ENCODE data around the gene HOXA6. TPM values are rescaled to one million over a fixed set of nuclear protein-coding genes. Genes with fewer than 3 reads are reported as not detected.

Gene HOXA6
- polyA plus RNA-seq, 2 donors: 0.19 to 0.69 TPM

- H3K27me3 ChIP-seq (ENCODE audit: control insufficient read depth in 1 of 2, insufficient read depth in 2 of 2, low read length in 2 of 2): peaks cover 4 to 43% of the 10 kb centered on the region in 2 donors
- peaks cover 0 to 5% of the 10 kb centered on the region in 2 donors for H3K9me3 ChIP-seq (ENCODE audit: control insufficient read depth in 2 of 2, insufficient read depth in 1 of 2, low read depth in 1 of 2, low read length in 1 of 2)
- peaks cover 8 to 12% of the 10 kb centered on the region in 2 donors for H3K4me1 ChIP-seq (ENCODE audit: control insufficient read depth in 2 of 2, insufficient read depth in 2 of 2, low read length in 1 of 2)
- no peaks in the 10 kb centered on the region for H3K36me3 ChIP-seq (ENCODE audit: control insufficient read depth in 2 of 2, insufficient read depth in 2 of 2, low read length in 1 of 2)
- 3 to 6% methylated on average over 32 to 33 of the region's 33 CpGs for WGBS, 2 donors
- H3K27ac ChIP-seq (ENCODE audit: low read depth in 2 of 2, low read length in 1 of 2): peak within 1 kb of the TSS in 1 of 2 donors; percentile 14
- H3K4me3 ChIP-seq (ENCODE audit: low read depth in 1 of 2, low read length in 2 of 2): peak within 1 kb of the TSS; percentile 49 to 53
Measured at GRCh38 chr7:27156508-27156898, 8.9 kb upstream of the HOXA6 start, which contains the start of gene HOXA7. Gene HOXA7 (minus strand): TSS chr7:27156675. CDS start chr7:27156545, 130 bp downstream.

- Histone ChIP-seq H3K36me3 (ENCODE audit: control insufficient read depth in 2 of 2, insufficient read depth in 2 of 2, low read length in 1 of 2) (no peaks in the 10 kb centered on the region), H3K27ac (ENCODE audit: low read depth in 2 of 2, low read length in 1 of 2) (peak overlapping the region in 1 of 2 donors; percentile 14), H3K27me3 (ENCODE audit: control insufficient read depth in 1 of 2, insufficient read depth in 2 of 2, low read length in 2 of 2) (peaks cover 4 to 41% of the 10 kb centered on the region in 2 donors), H3K9me3 (ENCODE audit: control insufficient read depth in 2 of 2, insufficient read depth in 1 of 2, low read depth in 1 of 2, low read length in 1 of 2) (peaks cover 0 to 5% of the 10 kb centered on the region in 2 donors), H3K4me1 (ENCODE audit: control insufficient read depth in 2 of 2, insufficient read depth in 2 of 2, low read length in 1 of 2) (peaks cover 8 to 15% of the 10 kb centered on the region in 2 donors), H3K4me3 (ENCODE audit: low read depth in 1 of 2, low read length in 2 of 2) (peak overlapping the region; percentile 49 to 53)
- WGBS, 2 donors: 4 to 7% methylated on average over 58 to 63 of the region's 63 CpGs
Measured at GRCh38 chr7:27155816-27156507, 8.4 kb upstream of the HOXA6 start.

- Histone ChIP-seq H3K4me1 (ENCODE audit: control insufficient read depth in 2 of 2, insufficient read depth in 2 of 2, low read length in 1 of 2) (peaks cover 4 to 18% of the 10 kb centered on the region in 2 donors), H3K4me3 (ENCODE audit: low read depth in 1 of 2, low read length in 2 of 2) (peak overlapping the region; percentile 18 to 49), H3K9me3 (ENCODE audit: control insufficient read depth in 2 of 2, insufficient read depth in 1 of 2, low read depth in 1 of 2, low read length in 1 of 2) (peaks cover 0 to 5% of the 10 kb centered on the region in 2 donors), H3K36me3 (ENCODE audit: control insufficient read depth in 2 of 2, insufficient read depth in 2 of 2, low read length in 1 of 2) (no peaks in the 10 kb centered on the region), H3K27me3 (ENCODE audit: control insufficient read depth in 1 of 2, insufficient read depth in 2 of 2, low read length in 2 of 2) (peaks cover 4 to 41% of the 10 kb centered on the region in 2 donors), H3K27ac (ENCODE audit: low read depth in 2 of 2, low read length in 1 of 2) (no peak overlapping the region)
- 8 to 15% methylated on average over 48 of the region's 48 CpGs for WGBS, 2 donors
Measured at GRCh38 chr7:27154901-27155815, 7.6 kb upstream of the HOXA6 start.

GRCh38 chr7:27154369-27154768 is 6.8 kb upstream of the HOXA6 start:
- WGBS, 2 donors: 40 to 64% methylated on average over 10 of the region's 10 CpGs

GRCh38 chr7:27153526-27153925 is 6.0 kb upstream of the HOXA6 start:
- Histone ChIP-seq H3K4me1 (ENCODE audit: control insufficient read depth in 2 of 2, insufficient read depth in 2 of 2, low read length in 1 of 2) (peaks cover 4 to 19% of the 10 kb centered on the region in 2 donors), H3K9me3 (ENCODE audit: control insufficient read depth in 2 of 2, insufficient read depth in 1 of 2, low read depth in 1 of 2, low read length in 1 of 2) (peaks cover 0 to 1% of the 10 kb centered on the region in 2 donors), H3K36me3 (ENCODE audit: control insufficient read depth in 2 of 2, insufficient read depth in 2 of 2, low read length in 1 of 2) (no peaks in the 10 kb centered on the region), H3K27me3 (ENCODE audit: control insufficient read depth in 1 of 2, insufficient read depth in 2 of 2, low read length in 2 of 2) (peaks cover 0 to 38% of the 10 kb centered on the region in 2 donors), H3K27ac (ENCODE audit: low read depth in 2 of 2, low read length in 1 of 2) (no peak overlapping the region), H3K4me3 (ENCODE audit: low read depth in 1 of 2, low read length in 2 of 2) (no peak overlapping the region)
- WGBS, 2 donors: 72 to 73% methylated on average over 3 of the region's 3 CpGs

More at GRCh38 chr7:27154369-27154768, 6.8 kb upstream of the HOXA6 start:
- Histone ChIP-seq H3K27me3 (ENCODE audit: control insufficient read depth in 1 of 2, insufficient read depth in 2 of 2, low read length in 2 of 2) (peaks cover 4 to 41% of the 10 kb centered on the region in 2 donors), H3K4me1 (ENCODE audit: control insufficient read depth in 2 of 2, insufficient read depth in 2 of 2, low read length in 1 of 2) (peaks cover 4 to 18% of the 10 kb centered on the region in 2 donors), H3K27ac (ENCODE audit: low read depth in 2 of 2, low read length in 1 of 2) (no peak overlapping the region), H3K36me3 (ENCODE audit: control insufficient read depth in 2 of 2, insufficient read depth in 2 of 2, low read length in 1 of 2) (no peaks in the 10 kb centered on the region), H3K4me3 (ENCODE audit: low read depth in 1 of 2, low read length in 2 of 2) (no peak overlapping the region), H3K9me3 (ENCODE audit: control insufficient read depth in 2 of 2, insufficient read depth in 1 of 2, low read depth in 1 of 2, low read length in 1 of 2) (peaks cover 0 to 3% of the 10 kb centered on the region in 2 donors)

- Histone ChIP-seq H3K4me3 (ENCODE audit: low read depth in 1 of 2, low read length in 2 of 2) (peak overlapping the region in 1 of 2 donors; percentile 32), H3K27me3 (ENCODE audit: control insufficient read depth in 1 of 2, insufficient read depth in 2 of 2, low read length in 2 of 2) (peaks cover 0 to 37% of the 10 kb centered on the region in 2 donors), H3K27ac (ENCODE audit: low read depth in 2 of 2, low read length in 1 of 2) (no peak overlapping the region), H3K36me3 (ENCODE audit: control insufficient read depth in 2 of 2, insufficient read depth in 2 of 2, low read length in 1 of 2) (no peaks in the 10 kb centered on the region), H3K9me3 (ENCODE audit: control insufficient read depth in 2 of 2, insufficient read depth in 1 of 2, low read depth in 1 of 2, low read length in 1 of 2) (no peaks in the 10 kb centered on the region), H3K4me1 (ENCODE audit: control insufficient read depth in 2 of 2, insufficient read depth in 2 of 2, low read length in 1 of 2) (peaks cover 4 to 24% of the 10 kb centered on the region in 2 donors)
- WGBS, 2 donors: 33 to 46% methylated on average over 19 to 22 of the region's 22 CpGs
Measured at GRCh38 chr7:27152816-27153442, 5.4 kb upstream of the HOXA6 start.

- Histone ChIP-seq H3K36me3 (ENCODE audit: control insufficient read depth in 2 of 2, insufficient read depth in 2 of 2, low read length in 1 of 2) (no peaks in the 10 kb centered on the region), H3K4me3 (ENCODE audit: low read depth in 1 of 2, low read length in 2 of 2) (peak within 1 kb of the TSS; percentile 32 to 38), H3K27ac (ENCODE audit: low read depth in 2 of 2, low read length in 1 of 2) (peak within 1 kb of the TSS in 1 of 2 donors; percentile 29), H3K9me3 (ENCODE audit: control insufficient read depth in 2 of 2, insufficient read depth in 1 of 2, low read depth in 1 of 2, low read length in 1 of 2) (no peaks in the 10 kb centered on the region), H3K4me1 (ENCODE audit: control insufficient read depth in 2 of 2, insufficient read depth in 2 of 2, low read length in 1 of 2) (peaks cover 4 to 24% of the 10 kb centered on the region in 2 donors), H3K27me3 (ENCODE audit: control insufficient read depth in 1 of 2, insufficient read depth in 2 of 2, low read length in 2 of 2) (peaks cover 0 to 32% of the 10 kb centered on the region in 2 donors)
- WGBS, 2 donors: 9 to 14% methylated on average over 48 to 53 of the region's 53 CpGs
Measured at GRCh38 chr7:27151931-27152815, 4.6 kb upstream of the HOXA6 start, which contains the start of gene HOXA3. Gene HOXA3 (minus strand): TSS chr7:27152583. CDS start chr7:27110640, 41,943 bp downstream.

- Histone ChIP-seq H3K27me3 (ENCODE audit: control insufficient read depth in 1 of 2, insufficient read depth in 2 of 2, low read length in 2 of 2) (peaks cover 0 to 33% of the 10 kb centered on the region in 2 donors), H3K27ac (ENCODE audit: low read depth in 2 of 2, low read length in 1 of 2) (peak overlapping the region in 1 of 2 donors; percentile 25), H3K4me1 (ENCODE audit: control insufficient read depth in 2 of 2, insufficient read depth in 2 of 2, low read length in 1 of 2) (peaks cover 4 to 24% of the 10 kb centered on the region in 2 donors), H3K4me3 (ENCODE audit: low read depth in 1 of 2, low read length in 2 of 2) (peak overlapping the region; percentile 31 to 38), H3K9me3 (ENCODE audit: control insufficient read depth in 2 of 2, insufficient read depth in 1 of 2, low read depth in 1 of 2, low read length in 1 of 2) (no peaks in the 10 kb centered on the region), H3K36me3 (ENCODE audit: control insufficient read depth in 2 of 2, insufficient read depth in 2 of 2, low read length in 1 of 2) (no peaks in the 10 kb centered on the region)
- WGBS, 2 donors: 10 to 11% methylated on average over 27 of the region's 27 CpGs
Measured at GRCh38 chr7:27151341-27151930, 3.9 kb upstream of the HOXA6 start.

Measured in esophagus (tissue), 2 donors.